Colonic mucosa (tissue), 4 donors: ENCODE measurements around the gene TLE4. TPM values are rescaled to one million over a fixed set of nuclear protein-coding genes. Genes with fewer than 3 reads are reported as not detected.
"Not testable (repeated sequence)": the region's sequence is repeated elsewhere in the genome, so short reads cannot be mapped to it uniquely, and the experiment has no call there.

Source experiments
- DNase-seq: peaks from one replicate; pipeline ENCODE4 v3.0.0-alpha.2; 2020
- H3K27ac ChIP-seq: fragments of 200-600 bp; one replicate; pipeline ENCODE4 v1.8.0; 2021
- H3K27me3 ChIP-seq: fragments of 200-600 bp; one replicate; pipeline ENCODE4 v1.8.0; 2021
- H3K36me3 ChIP-seq: fragments of 200-600 bp; one replicate; pipeline ENCODE4 v1.8.0; 2021
- H3K4me1 ChIP-seq: fragments of 200-600 bp; one replicate; pipeline ENCODE4 v1.8.0; 2021; ENCODE audit warnings: mild to moderate bottlenecking
- H3K4me3 ChIP-seq: fragments of 200-600 bp; one replicate; pipeline ENCODE4 v1.8.0; 2021
- H3K9ac ChIP-seq, 2 donors: one replicate each; pipeline ENCODE4 v1.7.0; 2013; ENCODE audit warnings: control low read depth in 2 of 2, low read depth in 2 of 2, low read length in 2 of 2
- H3K9me3 ChIP-seq: fragments of 200-600 bp; one replicate; pipeline ENCODE4 v1.8.0; 2021
- intact Hi-C: fragments of 100-400 bp; cut with DNase I; formaldehyde crosslinking; loops from one replicate; pipeline ENCODE4 v1.14.1; 2022
- total RNA-seq, 2 donors: library from RNA; stranded (reverse); fragmentation: NEBNext Ultra II Directional in 1 of 2; extraction: Animal tissue kit (Norgen Biotek cat#: 25700) in 1 of 2; gene quantifications; one replicate each; pipeline ENCODE4 v1.2.1, GENCODE V29; 2021
- TF ChIP-seq, protein P1 (sequence below): fragments of 200-600 bp; IDR thresholded peaks from one replicate; pipeline ENCODE4 v1.8.0; 2022; ENCODE audit warnings: antibody characterized with exemption, mild to moderate bottlenecking
- donor health status: healthy.
- donor health status: DM: no; HTN: no; CAD: no.
- donor health status: DM: no; HTN: no; CAD: no.

TLE4 gene
- total RNA-seq, 2 donors from 2014 or later, result 8.0 to 17.6 TPM

DNA sequence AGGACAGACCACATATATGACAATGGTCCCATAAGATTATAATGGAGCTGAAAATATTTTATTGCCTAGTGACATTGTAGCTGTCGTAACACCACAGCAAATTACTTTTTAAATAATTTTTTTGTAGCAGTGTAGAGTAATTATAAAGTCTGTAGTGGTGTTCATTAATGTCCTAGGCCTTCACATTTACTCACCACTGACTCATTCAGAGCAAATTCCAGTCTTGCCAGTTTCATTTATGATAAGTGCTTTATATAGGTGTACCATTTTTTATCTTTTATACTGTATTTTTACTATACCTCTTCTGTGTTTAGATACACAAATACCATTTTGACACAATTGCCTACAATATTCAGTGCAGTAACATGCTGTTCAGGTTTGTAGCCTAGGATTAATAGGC, 67.6 kb downstream of the TLE4 start:
- no peak for DNase-seq
- TF ChIP-seq, protein P1, sequence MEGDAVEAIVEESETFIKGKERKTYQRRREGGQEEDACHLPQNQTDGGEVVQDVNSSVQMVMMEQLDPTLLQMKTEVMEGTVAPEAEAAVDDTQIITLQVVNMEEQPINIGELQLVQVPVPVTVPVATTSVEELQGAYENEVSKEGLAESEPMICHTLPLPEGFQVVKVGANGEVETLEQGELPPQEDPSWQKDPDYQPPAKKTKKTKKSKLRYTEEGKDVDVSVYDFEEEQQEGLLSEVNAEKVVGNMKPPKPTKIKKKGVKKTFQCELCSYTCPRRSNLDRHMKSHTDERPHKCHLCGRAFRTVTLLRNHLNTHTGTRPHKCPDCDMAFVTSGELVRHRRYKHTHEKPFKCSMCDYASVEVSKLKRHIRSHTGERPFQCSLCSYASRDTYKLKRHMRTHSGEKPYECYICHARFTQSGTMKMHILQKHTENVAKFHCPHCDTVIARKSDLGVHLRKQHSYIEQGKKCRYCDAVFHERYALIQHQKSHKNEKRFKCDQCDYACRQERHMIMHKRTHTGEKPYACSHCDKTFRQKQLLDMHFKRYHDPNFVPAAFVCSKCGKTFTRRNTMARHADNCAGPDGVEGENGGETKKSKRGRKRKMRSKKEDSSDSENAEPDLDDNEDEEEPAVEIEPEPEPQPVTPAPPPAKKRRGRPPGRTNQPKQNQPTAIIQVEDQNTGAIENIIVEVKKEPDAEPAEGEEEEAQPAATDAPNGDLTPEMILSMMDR, result no peak
- intact Hi-C loops, result no loop called here

DNA sequence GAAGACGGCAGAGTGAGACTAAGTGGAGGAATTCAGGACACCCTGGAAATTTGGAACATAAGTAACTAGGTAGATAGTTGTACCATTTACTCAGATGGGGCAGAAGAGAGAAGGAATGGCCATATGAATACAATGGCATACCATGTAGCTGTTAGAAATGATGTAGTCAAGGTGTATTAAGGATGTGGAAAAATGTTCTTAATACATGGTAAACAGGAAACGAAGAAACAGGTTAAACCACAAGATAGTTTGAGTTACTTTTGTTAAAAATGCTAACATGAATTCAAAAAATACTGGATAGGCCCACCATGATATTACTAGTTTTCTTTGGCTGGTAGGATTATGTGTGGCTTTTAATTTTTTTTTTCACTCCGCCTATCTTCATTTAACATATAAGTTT, 68.3 kb downstream of the TLE4 start:
- intact Hi-C loops, H3K27ac ChIP-seq, DNase-seq, H3K4me3 ChIP-seq, H3K9me3 ChIP-seq, H3K4me1 ChIP-seq, H3K27me3 ChIP-seq, H3K9ac ChIP-seq, H3K36me3 ChIP-seq: not testable (repeated sequence)

More for the DNA sequence above, 67.6 kb downstream of the TLE4 start:
- Histone ChIP-seq H3K9ac (no peak overlapping the region), H3K4me1 (no peaks in the 10 kb centered on the region), H3K27ac (no peak overlapping the region), H3K9me3 (no peaks in the 10 kb centered on the region), H3K27me3 (no peaks in the 10 kb centered on the region), H3K4me3 (no peak overlapping the region), H3K36me3 (no peaks in the 10 kb centered on the region)

GRCh38 chr9:79641070-79641469, 69.3 kb downstream of the TLE4 start:
- Histone ChIP-seq H3K4me3 (no peak overlapping the region), H3K4me1 (no peaks in the 10 kb centered on the region), H3K9ac (no peak overlapping the region), H3K36me3 (no peaks in the 10 kb centered on the region), H3K27me3 (no peaks in the 10 kb centered on the region), H3K9me3 (no peaks in the 10 kb centered on the region), H3K27ac (no peak overlapping the region)
- TF ChIP-seq, protein P1, result no peak
- no peak for DNase-seq
- intact Hi-C loops, result no loop called here

DNA sequence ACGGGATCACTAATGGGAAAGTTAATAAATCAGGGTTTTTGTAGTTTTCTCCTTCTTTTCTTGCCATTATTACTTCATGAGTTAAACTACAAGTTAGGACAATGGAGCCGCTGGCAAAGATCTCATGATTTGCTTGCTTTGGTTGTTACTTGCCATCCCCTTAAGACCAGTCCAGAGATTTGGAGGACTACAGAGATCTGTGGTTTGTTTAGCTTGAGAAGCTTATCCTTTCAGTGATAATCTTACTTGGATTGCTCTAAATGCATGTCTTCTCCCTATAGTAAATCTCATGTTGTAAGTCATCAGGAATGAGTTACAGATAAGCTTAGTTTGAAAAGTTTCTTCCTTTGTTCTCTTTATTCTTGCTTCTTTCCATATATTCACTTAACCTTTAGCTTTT, 70.9 kb downstream of the TLE4 start:
- Histone ChIP-seq H3K9ac (no peak overlapping the region), H3K27ac (no peak overlapping the region), H3K9me3 (no peaks in the 10 kb centered on the region), H3K36me3 (no peaks in the 10 kb centered on the region), H3K27me3 (no peaks in the 10 kb centered on the region), H3K4me3 (no peak overlapping the region), H3K4me1 (no peaks in the 10 kb centered on the region)
- TF ChIP-seq, protein P1, result no peak
- DNase-seq, result no peak
- intact Hi-C loops, result no loop called here

DNA sequence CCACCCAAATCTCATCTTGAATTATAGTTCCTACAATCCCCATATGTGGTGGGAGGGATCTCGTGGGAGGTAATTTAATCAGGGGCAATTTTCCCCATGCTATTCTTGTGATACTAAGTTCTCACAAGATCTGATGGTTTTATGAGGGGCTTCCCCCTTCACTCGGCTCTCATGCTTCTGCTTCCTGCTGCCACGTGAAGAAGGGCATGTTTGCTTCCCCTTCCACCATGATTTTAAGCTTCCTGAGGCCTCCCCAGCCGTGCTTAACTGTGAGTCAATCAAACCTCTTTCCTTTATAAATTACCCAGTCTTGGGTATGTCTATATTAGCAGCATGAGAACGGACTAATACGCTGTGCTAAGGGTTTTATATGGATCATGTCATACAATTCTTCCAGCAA, 72.3 kb downstream of the TLE4 start:
- H3K4me3 ChIP-seq, result no peak overlapping the region

DNA sequence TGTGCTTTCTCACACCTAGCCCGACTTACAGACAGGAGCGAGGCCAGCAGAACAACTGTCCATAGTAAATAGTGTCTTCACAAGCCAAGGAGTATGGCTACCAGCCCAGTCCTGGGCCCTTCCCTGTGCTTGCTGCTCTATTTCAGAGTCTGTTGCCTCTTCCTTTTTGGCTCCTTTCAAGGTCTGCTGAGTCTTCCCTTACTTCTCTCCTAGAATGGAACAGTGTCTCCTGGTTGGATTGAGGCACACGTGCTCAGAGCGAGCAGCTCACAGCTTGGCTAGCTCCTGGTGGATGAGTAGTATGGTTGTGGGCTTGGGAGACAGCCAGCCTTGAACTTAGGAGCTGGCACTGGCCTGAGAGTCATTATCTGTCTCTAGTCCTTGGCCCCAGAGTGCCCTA, 72.8 kb downstream of the TLE4 start:
- no peaks in the 10 kb centered on the region for H3K27me3 ChIP-seq

More for the DNA sequence above, 72.3 kb downstream of the TLE4 start:
- no peaks in the 10 kb centered on the region for H3K27me3 ChIP-seq
- no peaks in the 10 kb centered on the region for H3K36me3 ChIP-seq
- H3K9me3 ChIP-seq, result no peaks in the 10 kb centered on the region
- intact Hi-C loops, result no loop called here
- no peak overlapping the region for H3K9ac ChIP-seq
- H3K4me1 ChIP-seq, result no peaks in the 10 kb centered on the region
- TF ChIP-seq, protein P1, result no peak
- no peak for DNase-seq
- H3K27ac ChIP-seq, result no peak overlapping the region

More for the DNA sequence above, 72.8 kb downstream of the TLE4 start:
- H3K4me3 ChIP-seq, result no peak overlapping the region
- DNase-seq, result no peak
- H3K4me1 ChIP-seq, result no peaks in the 10 kb centered on the region
- no peak overlapping the region for H3K9ac ChIP-seq
- no peak overlapping the region for H3K27ac ChIP-seq
- H3K36me3 ChIP-seq, result no peaks in the 10 kb centered on the region
- intact Hi-C loops, result no loop called here
- TF ChIP-seq, protein P1, result no peak
- no peaks in the 10 kb centered on the region for H3K9me3 ChIP-seq
